ENCODE data around the gene CAPNS1. TPM values are rescaled to one million over a fixed set of nuclear protein-coding genes. Genes with fewer than 3 reads are reported as not detected.
"Not testable (repeated sequence)": the region's sequence is repeated elsewhere in the genome, so short reads cannot be mapped to it uniquely, and the experiment has no call there.

The CAPNS1 gene
- total RNA-seq, 2 donors from 2014 or later: 586 to 597 TPM

DNA sequence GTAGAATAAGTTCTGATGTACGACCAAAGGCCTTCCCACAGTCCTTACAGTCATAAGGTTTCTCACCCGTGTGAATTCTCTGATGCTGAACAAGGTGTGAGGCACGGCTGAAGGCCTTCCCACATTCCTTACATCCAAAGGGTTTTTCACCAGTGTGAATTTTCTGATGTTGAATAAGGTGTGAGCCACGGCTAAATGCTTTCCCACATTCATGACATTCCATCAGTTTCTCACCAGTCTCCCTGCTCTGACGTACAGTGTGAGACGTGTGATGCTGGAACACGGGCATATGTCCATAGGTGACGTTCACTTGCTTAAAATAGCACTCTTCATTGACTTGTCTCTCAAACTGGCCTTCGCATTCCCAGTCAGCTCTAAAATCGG, 43.4 kb downstream of the CAPNS1 start:
- intact Hi-C loops (cut with DNase I): no loop called here

DNA sequence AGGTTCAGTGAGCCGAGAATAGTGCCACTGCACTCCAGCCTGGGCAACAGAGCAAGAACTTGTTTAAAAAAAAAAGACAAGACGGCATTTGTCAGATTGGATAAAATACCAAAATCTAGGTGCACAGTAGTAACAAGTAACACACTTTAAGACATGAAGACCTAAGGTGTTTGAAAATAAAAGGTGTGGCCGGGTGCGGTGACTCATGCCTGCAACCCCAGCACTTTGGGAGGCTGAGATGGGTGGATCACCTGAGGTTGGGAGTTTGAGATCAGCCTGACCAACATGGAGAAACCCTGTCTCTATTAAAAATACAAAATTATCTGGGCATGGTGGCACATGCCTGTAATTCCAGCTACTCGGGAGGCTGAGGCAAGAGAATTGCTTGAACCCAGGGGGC, 46.9 kb downstream of the CAPNS1 start:
- intact Hi-C loops (cut with DNase I): not testable (repeated sequence)

More for the DNA sequence above, 43.4 kb downstream of the CAPNS1 start:
- DNase-seq (ENCODE audit: low spot score): no peak

DNA sequence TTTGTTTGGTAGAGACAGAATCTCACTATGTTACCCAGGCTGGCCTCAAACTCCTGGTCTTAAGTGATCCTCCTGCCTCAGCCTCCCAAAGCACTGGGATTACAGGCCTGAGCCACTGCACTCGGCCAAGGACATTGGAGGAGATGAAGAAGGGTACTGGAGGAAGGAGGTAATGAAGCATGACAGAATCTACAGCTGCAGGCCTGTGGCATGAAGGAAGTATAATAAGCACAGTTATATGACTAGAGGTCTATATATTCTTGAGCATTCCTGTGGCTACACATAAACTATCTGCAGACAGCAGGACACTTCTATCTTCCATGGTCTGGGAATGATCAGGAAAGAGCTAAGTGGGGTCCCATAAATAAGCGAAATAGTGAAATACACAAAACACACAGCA, 56.4 kb downstream of the CAPNS1 start:
- intact Hi-C loops (cut with DNase I): no loop called here
- no peak for DNase-seq (ENCODE audit: low spot score)

More for the DNA sequence above, 46.9 kb downstream of the CAPNS1 start:
- not testable (repeated sequence) for DNase-seq (ENCODE audit: low spot score)

DNA sequence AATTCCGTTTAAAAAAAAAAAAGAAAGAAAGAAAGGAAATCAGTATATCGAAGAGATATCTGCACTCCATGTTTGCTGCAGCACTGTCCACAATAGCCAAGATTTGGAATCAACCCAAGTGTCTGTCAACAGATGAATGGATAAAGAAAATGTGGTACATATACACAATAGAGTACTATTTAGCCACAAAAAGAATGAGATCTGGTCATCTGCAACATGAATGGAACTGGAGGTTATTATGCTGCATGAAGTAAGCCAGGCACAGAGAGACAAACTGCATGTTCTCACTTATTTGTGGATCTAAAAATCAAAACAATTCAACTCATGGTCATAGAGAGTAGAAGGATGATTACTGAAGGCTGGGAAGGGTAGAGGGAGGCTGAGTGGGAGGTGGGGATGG, 58.3 kb downstream of the CAPNS1 start:
- no peak for DNase-seq (ENCODE audit: low spot score)
- intact Hi-C loops (cut with DNase I): no loop called here

Other genes with a start within 250 kb of the CAPNS1 start
- gene NFKBID, start 239.5 kb upstream of the CAPNS1 start, total RNA-seq: 10 to 100 TPM in 1 of 2 donors, 1 to 10 TPM in 1; 7.9 to 10.3 TPM
- gene HCST, start 237.5 kb upstream of the CAPNS1 start, total RNA-seq: 10 to 100 TPM; 12.4 to 13.4 TPM
- gene TYROBP, start 231.8 kb upstream of the CAPNS1 start, total RNA-seq: 10 to 100 TPM; 58.8 to 96.5 TPM
- 10 to 100 TPM; 13.3 to 14.2 TPM for gene LRFN3, start 203.7 kb upstream of the CAPNS1 start, total RNA-seq
- gene SDHAF1, start 144.9 kb upstream of the CAPNS1 start, total RNA-seq: 10 to 100 TPM; 11.2 to 13.3 TPM
- gene SYNE4, start 131.3 kb upstream of the CAPNS1 start, total RNA-seq: under 1 TPM; 0.24 to 0.93 TPM
- gene ALKBH6, start 125.9 kb upstream of the CAPNS1 start, total RNA-seq: 10 to 100 TPM; 10.8 to 14.4 TPM
- gene CLIP3, start 107.2 kb upstream of the CAPNS1 start, total RNA-seq: 10 to 100 TPM; 30.4 to 32.0 TPM
- 1 to 10 TPM; 2.9 to 3.7 TPM for gene THAP8, start 85.8 kb upstream of the CAPNS1 start, total RNA-seq
- gene WDR62, start 85.2 kb upstream of the CAPNS1 start, total RNA-seq: under 1 TPM; 0.37 to 0.71 TPM
- gene OVOL3, start 28.9 kb upstream of the CAPNS1 start, total RNA-seq: not detected
- 10 to 100 TPM; 43.9 to 47.6 TPM for gene POLR2I, start 25.2 kb upstream of the CAPNS1 start, total RNA-seq
- gene TBCB, start 24.6 kb upstream of the CAPNS1 start, total RNA-seq: 100 to 1,000 TPM; 133 to 141 TPM
- 100 to 1,000 TPM; 232 to 242 TPM for gene COX7A1, start 12.4 kb downstream of the CAPNS1 start, total RNA-seq
- 1 to 10 TPM; 5.2 to 5.3 TPM for gene ZNF565, start 74.6 kb downstream of the CAPNS1 start, total RNA-seq
- gene ZNF146, start 75.0 kb downstream of the CAPNS1 start, total RNA-seq: 10 to 100 TPM; 40.2 to 41.7 TPM
- gene ZFP14, start 239.1 kb downstream of the CAPNS1 start, total RNA-seq: 1 to 10 TPM; 3.9 to 4.3 TPM

All from posterior vena cava (tissue), 2 donors.